SK-N-SH (cell line): ENCODE results near the gene DIP2A. TPM values are rescaled to one million over a fixed set of nuclear protein-coding genes. Genes with fewer than 3 reads are reported as not detected.

Experiments used
- CTCF ChIA-PET: fragments of 300-600, 350-600 bp; formaldehyde crosslinking; extraction: SDS; loops from one replicate; lab custom pipeline; 2021; lab: Yijun Ruan, JAX
- POLR2A ChIA-PET: fragments of 350-600 bp; sonication (Branson Sonifier 250); formaldehyde crosslinking; extraction: SDS; loops from one replicate; lab custom pipeline; 2020; ENCODE audit warnings: antibody characterized with exemption, inconsistent platforms; lab: Yijun Ruan, JAX
- DNase-seq: peaks from one replicate; pipeline ENCODE4 v3.0.0; 2012
- H2AFZ ChIP-seq: fragments of 200-600 bp; sonication (generic); 2 replicates; pipeline ENCODE4 v1.8.1; 2016; ENCODE audit warnings: antibody characterized with exemption, mild to moderate bottlenecking, low read depth
- H3F3A ChIP-seq: fragments of 200-600 bp; sonication (generic); replicated peaks from 2 replicates; pipeline ENCODE3; 2016; ENCODE audit warnings: antibody characterized with exemption, mild to moderate bottlenecking; ENCODE audit not compliant: insufficient read depth
- H3K27ac ChIP-seq, 2 experiments: fragments of 200-500 bp in 1 of 2; fragments of 200-600 bp in 1 of 2; sonication (Bioruptor generic) in 1 of 2; sonication (generic), shearing (Covaris generic) in 1 of 2; 2 replicates each; pipeline versions ENCODE4 v1.5.1 to v1.6.1; 2014 to 2016; ENCODE audit warnings: low read depth in 2 of 2, inconsistent platforms in 1 of 2, low read length in 1 of 2, mild to moderate bottlenecking in 1 of 2, mixed read lengths in 1 of 2
- H3K27me3 ChIP-seq: fragments of 200-600 bp; sonication (generic), shearing (Covaris generic); 2 replicates; pipeline ENCODE4 v1.6.1; 2016; ENCODE audit warnings: mixed run types; ENCODE audit not compliant: insufficient read depth
- H3K36me3 ChIP-seq, 2 experiments: fragments of 200-500 bp in 1 of 2; fragments of 200-600 bp in 1 of 2; sonication (Bioruptor generic) in 1 of 2; sonication (generic) in 1 of 2; replicated peaks in 1 of 2; 2 replicates each; pipeline versions ENCODE3 to v1.5.1; 2014 to 2016; ENCODE audit warnings: low read length in 1 of 2, mild to moderate bottlenecking in 1 of 2; ENCODE audit not compliant: insufficient read depth in 2 of 2, control insufficient read depth in 1 of 2
- H3K4me1 ChIP-seq, 2 experiments: fragments of 200-500 bp in 1 of 2; fragments of 200-600 bp in 1 of 2; sonication (Bioruptor generic) in 1 of 2; sonication (generic), shearing (Covaris generic) in 1 of 2; 2 replicates each; pipeline versions ENCODE4 v1.5.1 to v1.6.1; 2014 to 2016; ENCODE audit warnings: low read depth in 1 of 2, low read length in 1 of 2, mixed run types in 1 of 2; ENCODE audit not compliant: insufficient read depth in 2 of 2, control insufficient read depth in 1 of 2
- H3K4me2 ChIP-seq: fragments of 200-600 bp; sonication (generic), shearing (Covaris generic); 2 replicates; pipeline ENCODE4 v1.6.1; 2017; ENCODE audit warnings: mixed run types
- H3K4me3 ChIP-seq, 2 experiments: fragments of 200-500 bp in 1 of 2; fragments of 200-600 bp in 1 of 2; sonication (Bioruptor generic) in 1 of 2; sonication (generic), shearing (Covaris generic) in 1 of 2; 2 replicates each; pipeline versions ENCODE4 v1.5.1 to v1.8.1; 2014 to 2016; ENCODE audit warnings: low read depth in 2 of 2, inconsistent platforms in 1 of 2, low read length in 1 of 2, mild to moderate bottlenecking in 1 of 2, mixed read lengths in 1 of 2, moderate library complexity in 1 of 2
- H3K79me2 ChIP-seq: fragments of 200-600 bp; sonication (generic); 2 replicates; pipeline ENCODE4 v1.8.1; 2017; ENCODE audit warnings: mild to moderate bottlenecking; ENCODE audit not compliant: insufficient read depth
- H3K9ac ChIP-seq: fragments of 200-600 bp; sonication (generic); 2 replicates; pipeline ENCODE4 v1.6.1; 2017; ENCODE audit warnings: mixed run types
- H3K9me2 ChIP-seq: fragments of 200-600 bp; sonication (generic); 2 replicates; pipeline ENCODE4 v1.6.1; 2017; ENCODE audit warnings: mixed run types
- H3K9me3 ChIP-seq: fragments of 200-600 bp; sonication (generic); 2 replicates; pipeline ENCODE4 v1.6.1; 2017; ENCODE audit warnings: mixed run types, mild to moderate bottlenecking, moderate library complexity
- H4K20me1 ChIP-seq: fragments of 200-600 bp; sonication (generic); 2 replicates; pipeline ENCODE4 v1.6.1; 2017; ENCODE audit warnings: mild to moderate bottlenecking, mixed run types; ENCODE audit not compliant: insufficient read depth
- CHD2 ChIP-seq: fragments of 150-350 bp; IDR thresholded peaks from 2 replicates; pipeline ENCODE4 v1.6.1; 2018; ENCODE audit warnings: low read length; ENCODE audit not compliant: partially characterized antibody
- FOXJ3 ChIP-seq: sonication (generic); formaldehyde crosslinking; IDR thresholded peaks from 2 replicates; pipeline ENCODE4 v1.5.1; 2020; ENCODE audit warnings: mild to moderate bottlenecking, missing genetic modification reagents
- GATA2 ChIP-seq: sonication (generic); formaldehyde crosslinking; IDR thresholded peaks from 2 replicates; pipeline ENCODE4 v1.5.0; 2020; ENCODE audit warnings: mild to moderate bottlenecking, missing genetic modification reagents
- MEF2A ChIP-seq: IDR thresholded peaks from 2 replicates; pipeline ENCODE4 v1.4.0; 2012; ENCODE audit warnings: low read depth, borderline replicate concordance
- MXI1 ChIP-seq: IDR thresholded peaks from 2 replicates; pipeline ENCODE4 v1.6.1; 2012; ENCODE audit warnings: mild to moderate bottlenecking, low read depth, low read length, improper control_type of control experiment
- NFIC ChIP-seq: IDR thresholded peaks from 2 replicates; pipeline ENCODE4 v1.4.0; 2012; ENCODE audit warnings: borderline replicate concordance
- RAD21 ChIP-seq: IDR thresholded peaks from 2 replicates; pipeline ENCODE4 v1.6.1; 2012; ENCODE audit warnings: mild to moderate bottlenecking, low read length
- RXRA ChIP-seq: IDR thresholded peaks from 2 replicates; pipeline ENCODE4 v1.4.0; 2012; ENCODE audit warnings: low read depth, mild to moderate bottlenecking, borderline replicate concordance
- SIN3A ChIP-seq: IDR thresholded peaks from 2 replicates; pipeline ENCODE4 v1.6.1; 2012; ENCODE audit warnings: low read depth, mild to moderate bottlenecking, low read length, moderate library complexity, borderline replicate concordance
- TEAD4 ChIP-seq: IDR thresholded peaks from 2 replicates; pipeline ENCODE4 v1.4.0; 2012; ENCODE audit warnings: mild to moderate bottlenecking, borderline replicate concordance; ENCODE audit not compliant: insufficient read depth
- USF1 ChIP-seq: IDR thresholded peaks from 2 replicates; pipeline ENCODE4 v1.4.0; 2012; ENCODE audit warnings: low read depth, borderline replicate concordance
- USF2 ChIP-seq: fragments of 150-350 bp; IDR thresholded peaks from 2 replicates; pipeline ENCODE4 v1.6.1; 2017; ENCODE audit warnings: antibody characterized with exemption, low read length, low read depth, borderline replicate concordance
- YY1 ChIP-seq: IDR thresholded peaks from 2 replicates; pipeline ENCODE4 v1.4.0; 2012; ENCODE audit warnings: low read depth, mild to moderate bottlenecking
- WGBS: methylation state at CpG from one replicate; pipeline ENCODE4 v1.1.6; 2017; ENCODE audit warnings: low lambda C conversion rate; 5-methylcytosine and 5-hydroxymethylcytosine counted together
- polyA plus RNA-seq, 3 experiments: library from polyadenylated mRNA; depleted of rRNA; stranded (reverse); fragments of >200 nt; gene quantifications; 2 replicates each; pipeline ENCODE4 v1.2.3, GENCODE V29; 2012
- TF ChIP-seq, protein P1 (sequence below): fragments of 150-350 bp; IDR thresholded peaks from 2 replicates; pipeline ENCODE4 v1.6.1; 2016; ENCODE audit warnings: mild to moderate bottlenecking, low read depth, low read length
- TF ChIP-seq, protein P2 (sequence below): IDR thresholded peaks from 2 replicates; pipeline ENCODE4; 2012
- TF ChIP-seq, protein P3 (sequence below): IDR thresholded peaks from 2 replicates; pipeline ENCODE4 v1.4.0; 2012; ENCODE audit warnings: low read depth

The DIP2A gene
- polyA plus RNA-seq, 1 of the 3 experiments (the other 2 are of a cell fraction), result 26.9 TPM

DNA sequence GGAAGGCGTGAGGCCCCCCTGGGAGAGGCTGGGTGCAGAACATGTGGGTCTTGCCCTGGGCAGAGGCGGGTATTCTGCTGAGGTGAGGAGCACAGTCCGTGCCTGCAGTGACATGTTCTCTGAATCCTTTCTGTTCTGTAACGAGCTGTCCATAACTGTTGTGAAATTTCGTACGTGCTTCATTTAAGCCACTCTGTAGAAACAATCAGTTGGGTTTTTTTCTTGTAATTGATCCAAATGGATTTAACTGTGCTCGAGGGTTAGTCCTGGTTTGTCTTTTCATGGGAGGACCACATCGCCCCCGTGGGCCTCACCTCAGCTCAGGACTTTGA, 45.4 kb upstream of the DIP2A start:
- Histone ChIP-seq H3F3A (no peaks in the 10 kb centered on the region), H3K4me1 (no peaks in the 10 kb centered on the region), H3K27ac (no peak overlapping the region), H3K9me3 (no peaks in the 10 kb centered on the region), H2AFZ (no peak overlapping the region), H3K27me3 (no peaks in the 10 kb centered on the region), H3K36me3 (peaks cover 4 to 41% of the 10 kb centered on the region in 2 experiments), H4K20me1 (no peaks in the 10 kb centered on the region), H3K79me2 (no peaks in the 10 kb centered on the region), H3K4me3 (no peak overlapping the region), H3K9ac (no peak overlapping the region), H3K4me2 (no peak overlapping the region), H3K9me2 (no peaks in the 10 kb centered on the region)
- CTCF ChIA-PET, result no interaction called here
- 89% methylated on average over 6 of the region's 9 CpGs for WGBS
- no peak for DNase-seq
- TF ChIP-seq, protein P1, sequence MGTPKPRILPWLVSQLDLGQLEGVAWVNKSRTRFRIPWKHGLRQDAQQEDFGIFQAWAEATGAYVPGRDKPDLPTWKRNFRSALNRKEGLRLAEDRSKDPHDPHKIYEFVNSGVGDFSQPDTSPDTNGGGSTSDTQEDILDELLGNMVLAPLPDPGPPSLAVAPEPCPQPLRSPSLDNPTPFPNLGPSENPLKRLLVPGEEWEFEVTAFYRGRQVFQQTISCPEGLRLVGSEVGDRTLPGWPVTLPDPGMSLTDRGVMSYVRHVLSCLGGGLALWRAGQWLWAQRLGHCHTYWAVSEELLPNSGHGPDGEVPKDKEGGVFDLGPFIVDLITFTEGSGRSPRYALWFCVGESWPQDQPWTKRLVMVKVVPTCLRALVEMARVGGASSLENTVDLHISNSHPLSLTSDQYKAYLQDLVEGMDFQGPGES, result no peak
- TF ChIP-seq USF1, result no peak
- no peak for TF ChIP-seq SIN3A
- TF ChIP-seq RAD21, result no peak
- TF ChIP-seq, protein P2, sequence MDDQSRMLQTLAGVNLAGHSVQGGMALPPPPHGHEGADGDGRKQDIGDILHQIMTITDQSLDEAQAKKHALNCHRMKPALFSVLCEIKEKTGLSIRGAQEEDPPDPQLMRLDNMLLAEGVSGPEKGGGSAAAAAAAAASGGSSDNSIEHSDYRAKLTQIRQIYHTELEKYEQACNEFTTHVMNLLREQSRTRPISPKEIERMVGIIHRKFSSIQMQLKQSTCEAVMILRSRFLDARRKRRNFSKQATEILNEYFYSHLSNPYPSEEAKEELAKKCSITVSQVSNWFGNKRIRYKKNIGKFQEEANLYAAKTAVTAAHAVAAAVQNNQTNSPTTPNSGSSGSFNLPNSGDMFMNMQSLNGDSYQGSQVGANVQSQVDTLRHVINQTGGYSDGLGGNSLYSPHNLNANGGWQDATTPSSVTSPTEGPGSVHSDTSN, result no peak
- TF ChIP-seq MXI1, result no peak
- no peak for TF ChIP-seq FOXJ3
- TF ChIP-seq CHD2, result no peak
- TF ChIP-seq USF2, result no peak
- TF ChIP-seq NFIC, result no peak
- TF ChIP-seq RXRA, result no peak
- POLR2A ChIA-PET, result no interaction called here

DNA sequence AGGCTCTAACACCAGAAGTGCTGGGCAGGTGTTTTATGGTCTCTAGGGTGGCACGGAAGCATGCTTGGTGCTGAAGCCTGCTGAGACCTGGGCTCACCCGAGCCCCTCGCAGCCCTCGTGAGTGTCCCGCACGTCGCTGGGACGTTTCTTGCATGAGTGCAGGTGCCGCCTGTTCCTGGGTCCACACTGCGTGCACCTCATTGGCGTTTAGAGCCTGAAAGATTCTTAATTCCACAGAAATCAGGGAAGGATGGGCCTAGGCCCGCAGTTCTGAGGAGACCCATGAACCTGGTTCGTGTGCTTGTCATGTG, 43.8 kb upstream of the DIP2A start:
- H3K36me3 ChIP-seq, result peaks cover 6 to 41% of the 10 kb centered on the region in 2 experiments
- over 99% methylated on average over 12 of the region's 13 CpGs for WGBS
- ChIA-PET POLR2A (no interaction called here), CTCF (no interaction called here)
- no peak overlapping the region for H2AFZ ChIP-seq
- no peak overlapping the region for H3K4me3 ChIP-seq
- H3K9ac ChIP-seq, result no peak overlapping the region
- H3K4me2 ChIP-seq, result no peak overlapping the region
- H4K20me1 ChIP-seq, result no peaks in the 10 kb centered on the region
- no peaks in the 10 kb centered on the region for H3K9me2 ChIP-seq
- H3K27ac ChIP-seq, result no peak overlapping the region
- TF ChIP-seq, protein P2, result no peak
- TF ChIP-seq, protein P3, sequence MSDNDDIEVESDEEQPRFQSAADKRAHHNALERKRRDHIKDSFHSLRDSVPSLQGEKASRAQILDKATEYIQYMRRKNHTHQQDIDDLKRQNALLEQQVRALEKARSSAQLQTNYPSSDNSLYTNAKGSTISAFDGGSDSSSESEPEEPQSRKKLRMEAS, result no peak
- TF ChIP-seq MEF2A (no peak), TEAD4 (no peak), USF1 (no peak), GATA2 (CRISPR knock-in tag) (no peak), YY1 (no peak)
- no peak for DNase-seq
- no peaks in the 10 kb centered on the region for H3K9me3 ChIP-seq
- H3F3A ChIP-seq, result no peaks in the 10 kb centered on the region
- H3K4me1 ChIP-seq, result no peaks in the 10 kb centered on the region
- H3K79me2 ChIP-seq, result no peaks in the 10 kb centered on the region
- no peaks in the 10 kb centered on the region for H3K27me3 ChIP-seq
